CD4-positive, CD25-positive, alpha-beta regulatory T cell (primary cell): Measurements from ENCODE around the gene F11R. TPM values are rescaled to one million over a fixed set of nuclear protein-coding genes. Genes with fewer than 3 reads are reported as not detected.

ENCODE experiments used
- ATAC-seq, 2 donors: fragments of 150-1000 bp; cut with Tn5 transposase; one replicate each; pipeline ENCODE4 v1.10.0; 2021; ENCODE audit warnings: low read depth in 2 of 2, moderate number of reproducible peaks in 2 of 2, moderate library complexity in 1 of 2
- DNase-seq, 3 donors: peaks; one replicate each; pipeline versions ENCODE4 v3.0.0 to v3.0.0-alpha.2; 2012 to 2022; ENCODE audit warnings: mixed read lengths in 1 of 3
- H3K27ac ChIP-seq: one replicate; pipeline ENCODE4 v1.7.0; 2013; ENCODE audit warnings: mild to moderate bottlenecking, low read length; ENCODE audit not compliant: insufficient read depth, poor library complexity, severe bottlenecking
- H3K27me3 ChIP-seq: one replicate; pipeline ENCODE4 v1.7.0; 2013; ENCODE audit warnings: low read length; ENCODE audit not compliant: control insufficient read depth, insufficient read depth
- H3K36me3 ChIP-seq: one replicate; pipeline ENCODE4 v1.7.0; 2013; ENCODE audit warnings: mild to moderate bottlenecking, low read length, moderate library complexity; ENCODE audit not compliant: control insufficient read depth, insufficient read depth
- H3K4me1 ChIP-seq: 2 replicates; pipeline ENCODE4 v1.7.0; 2013; ENCODE audit warnings: mild to moderate bottlenecking, low read length; ENCODE audit not compliant: insufficient read depth, control insufficient read depth, poor library complexity, severe bottlenecking
- H3K4me3 ChIP-seq: one replicate; pipeline ENCODE4 v1.7.0; 2013; ENCODE audit warnings: low read depth, mild to moderate bottlenecking, low read length, moderate library complexity
- H3K9me3 ChIP-seq, 2 experiments: 1 replicate in 1 of 2; 2 replicates in 1 of 2; pipeline ENCODE4 v1.7.0; 2013; ENCODE audit warnings: low read length in 2 of 2, mild to moderate bottlenecking in 1 of 2, moderate library complexity in 1 of 2; ENCODE audit not compliant: control insufficient read depth in 2 of 2
- H3K27ac Mint-ChIP-seq, 3 donors: one replicate each; pipeline ENCODE4 v1.8.0; 2020 to 2022; ENCODE audit warnings: mild to moderate bottlenecking in 3 of 3, mixed read lengths in 3 of 3, moderate library complexity in 2 of 3
- H3K27me3 Mint-ChIP-seq: one replicate; pipeline ENCODE4 v1.8.0; 2022; ENCODE audit warnings: mild to moderate bottlenecking, mixed read lengths
- H3K36me3 Mint-ChIP-seq: one replicate; pipeline ENCODE4 v1.8.0; 2020; ENCODE audit warnings: mixed read lengths
- H3K4me1 Mint-ChIP-seq, 4 donors: one replicate each; pipeline ENCODE4 v1.8.0; 2020 to 2022; ENCODE audit warnings: mixed read lengths in 4 of 4, mild to moderate bottlenecking in 1 of 4
- H3K4me3 Mint-ChIP-seq, 4 donors: one replicate each; pipeline ENCODE4 v1.8.0; 2020 to 2022; ENCODE audit warnings: mild to moderate bottlenecking in 4 of 4, mixed read lengths in 4 of 4, moderate library complexity in 3 of 4
- H3K9me3 Mint-ChIP-seq, 7 donors: one replicate each; pipeline ENCODE4 v1.8.0; 2020 to 2022; ENCODE audit warnings: mixed read lengths in 7 of 7, mild to moderate bottlenecking in 3 of 7, moderate library complexity in 2 of 7
- polyA plus RNA-seq, 4 donors: library from polyadenylated mRNA; unstranded; fragments of 300-500 nt; fragmentation: Illumina TruSeq; gene quantifications; one replicate each; pipeline ENCODE4 v1.2.3, GENCODE V29; 2021
- total RNA-seq: library from RNA; stranded (reverse); gene quantifications from one replicate; pipeline ENCODE4 v1.2.3, GENCODE V29; 2022

F11R gene
- total and polyA plus RNA-seq, 5 donors from 2014 or later: 6.3 to 18.4 (median 9.2) TPM

- no peaks in the 10 kb centered on the region for H3K36me3 ChIP-seq
- H3K4me3 ChIP-seq: no peak overlapping the region
- H3K4me3 Mint-ChIP-seq: no peak overlapping the region
- H3K9me3 Mint-ChIP-seq: peaks cover 0 to 2% (median 0%) of the 10 kb centered on the region in 7 donors
- no peaks in the 10 kb centered on the region for H3K36me3 Mint-ChIP-seq
- peaks cover 5% of the 10 kb centered on the region for H3K4me1 ChIP-seq
- DNase-seq: no peak
- ATAC-seq: no peak
- H3K27ac ChIP-seq: no peak overlapping the region
- H3K27ac Mint-ChIP-seq: no peak overlapping the region
- H3K9me3 ChIP-seq: no peaks in the 10 kb centered on the region
- H3K27me3 Mint-ChIP-seq: peaks cover 51% of the 10 kb centered on the region
- peaks cover 0 to 11% (median 0%) of the 10 kb centered on the region in 4 donors for H3K4me1 Mint-ChIP-seq
- peaks cover 17% of the 10 kb centered on the region for H3K27me3 ChIP-seq
These were observed 42.4 kb downstream of the F11R start for GRCh38 chr1:160978510-160978927.

GRCh38 chr1:160975026-160975425, 45.9 kb downstream of the F11R start:
- no peaks in the 10 kb centered on the region for H3K9me3 ChIP-seq
- H3K36me3 Mint-ChIP-seq: no peaks in the 10 kb centered on the region
- H3K27ac Mint-ChIP-seq: no peak overlapping the region
- H3K27me3 Mint-ChIP-seq: peaks cover 43% of the 10 kb centered on the region
- H3K4me1 Mint-ChIP-seq: peaks cover 0 to 7% (median 0%) of the 10 kb centered on the region in 4 donors
- no peak overlapping the region for H3K4me3 Mint-ChIP-seq
- H3K4me3 ChIP-seq: no peak overlapping the region
- H3K27me3 ChIP-seq: peaks cover 6% of the 10 kb centered on the region
- peaks cover 0 to 2% (median 0%) of the 10 kb centered on the region in 7 donors for H3K9me3 Mint-ChIP-seq
- H3K36me3 ChIP-seq: no peaks in the 10 kb centered on the region
- no peaks in the 10 kb centered on the region for H3K4me1 ChIP-seq
- no peak overlapping the region for H3K27ac ChIP-seq
- ATAC-seq (no peak), DNase-seq (no peak)

- Mint-ChIP-seq H3K27me3 (peaks cover 32% of the 10 kb centered on the region), H3K4me3 (no peak overlapping the region), H3K27ac (no peak overlapping the region), H3K36me3 (no peaks in the 10 kb centered on the region), H3K9me3 (peaks cover 0 to 2% (median 0%) of the 10 kb centered on the region in 7 donors), H3K4me1 (peaks cover 0 to 7% (median 0%) of the 10 kb centered on the region in 4 donors)
- H3K36me3 ChIP-seq: no peaks in the 10 kb centered on the region
- no peak for DNase-seq
- H3K27me3 ChIP-seq: peaks cover 6% of the 10 kb centered on the region
- no peaks in the 10 kb centered on the region for H3K4me1 ChIP-seq
- no peak for ATAC-seq
- no peaks in the 10 kb centered on the region for H3K9me3 ChIP-seq
- no peak overlapping the region for H3K27ac ChIP-seq
- H3K4me3 ChIP-seq: no peak overlapping the region
These were observed 47.5 kb downstream of the F11R start for GRCh38 chr1:160973491-160973890.

GRCh38 chr1:160972939-160973338, 48.0 kb downstream of the F11R start:
- DNase-seq: no peak
- H3K27me3 Mint-ChIP-seq: peaks cover 32% of the 10 kb centered on the region
- Histone ChIP-seq H3K27ac (no peak overlapping the region), H3K9me3 (no peaks in the 10 kb centered on the region), H3K4me3 (no peak overlapping the region), H3K36me3 (no peaks in the 10 kb centered on the region), H3K27me3 (peaks cover 6% of the 10 kb centered on the region), H3K4me1 (no peaks in the 10 kb centered on the region)
- peaks cover 0 to 2% (median 0%) of the 10 kb centered on the region in 7 donors for H3K9me3 Mint-ChIP-seq
- no peak overlapping the region for H3K27ac Mint-ChIP-seq
- ATAC-seq: no peak
- H3K36me3 Mint-ChIP-seq: no peaks in the 10 kb centered on the region
- H3K4me1 Mint-ChIP-seq: peaks cover 0 to 7% (median 0%) of the 10 kb centered on the region in 4 donors
- H3K4me3 Mint-ChIP-seq: no peak overlapping the region

- H3K4me3 Mint-ChIP-seq: no peak overlapping the region
- peaks cover 28% of the 10 kb centered on the region for H3K27me3 Mint-ChIP-seq
- Histone ChIP-seq H3K4me3 (no peak overlapping the region), H3K27me3 (peaks cover 6% of the 10 kb centered on the region), H3K4me1 (no peaks in the 10 kb centered on the region), H3K9me3 (no peaks in the 10 kb centered on the region), H3K36me3 (no peaks in the 10 kb centered on the region), H3K27ac (no peak overlapping the region)
- peaks cover 0 to 7% (median 0%) of the 10 kb centered on the region in 4 donors for H3K4me1 Mint-ChIP-seq
- peak; percentile 18 to 34 for ATAC-seq
- H3K27ac Mint-ChIP-seq: no peak overlapping the region
- H3K9me3 Mint-ChIP-seq: no peaks in the 10 kb centered on the region
- DNase-seq: peak in 1 of 3 donors; percentile 12
- no peaks in the 10 kb centered on the region for H3K36me3 Mint-ChIP-seq
These were observed 49.3 kb downstream of the F11R start for GRCh38 chr1:160971618-160972056.

GRCh38 chr1:160963521-160963920, 57.4 kb downstream of the F11R start:
- H3K27me3 ChIP-seq: peaks cover 2% of the 10 kb centered on the region
- peaks cover 0 to 2% (median 0%) of the 10 kb centered on the region in 7 donors for H3K9me3 Mint-ChIP-seq
- ATAC-seq (no peak), DNase-seq (no peak)
- no peaks in the 10 kb centered on the region for H3K36me3 ChIP-seq
- no peaks in the 10 kb centered on the region for H3K4me1 Mint-ChIP-seq
- no peak overlapping the region for H3K27ac Mint-ChIP-seq
- no peak overlapping the region for H3K27ac ChIP-seq
- no peaks in the 10 kb centered on the region for H3K4me1 ChIP-seq
- no peaks in the 10 kb centered on the region for H3K36me3 Mint-ChIP-seq
- peaks cover 17% of the 10 kb centered on the region for H3K27me3 Mint-ChIP-seq
- no peak overlapping the region for H3K4me3 ChIP-seq
- no peaks in the 10 kb centered on the region for H3K9me3 ChIP-seq
- H3K4me3 Mint-ChIP-seq: no peak overlapping the region

GRCh38 chr1:160961419-160961818, 59.5 kb downstream of the F11R start:
- no peak overlapping the region for H3K4me3 ChIP-seq
- H3K4me1 Mint-ChIP-seq: no peaks in the 10 kb centered on the region
- no peaks in the 10 kb centered on the region for H3K36me3 ChIP-seq
- H3K36me3 Mint-ChIP-seq: no peaks in the 10 kb centered on the region
- no peak for ATAC-seq
- H3K4me3 Mint-ChIP-seq: no peak overlapping the region
- H3K9me3 Mint-ChIP-seq: peaks cover 0 to 2% (median 0%) of the 10 kb centered on the region in 7 donors
- DNase-seq: no peak
- H3K27ac ChIP-seq: no peak overlapping the region
- H3K27me3 Mint-ChIP-seq: peaks cover 24% of the 10 kb centered on the region
- H3K9me3 ChIP-seq: no peaks in the 10 kb centered on the region
- peaks cover 2% of the 10 kb centered on the region for H3K27me3 ChIP-seq
- no peak overlapping the region for H3K27ac Mint-ChIP-seq
- H3K4me1 ChIP-seq: no peaks in the 10 kb centered on the region

- peaks cover 3% of the 10 kb centered on the region for H3K4me1 ChIP-seq
- peaks cover 2% of the 10 kb centered on the region for H3K27me3 ChIP-seq
- no peak overlapping the region for H3K27ac Mint-ChIP-seq
- DNase-seq (no peak), ATAC-seq (no peak)
- H3K4me1 Mint-ChIP-seq: peaks cover 4 to 6% (median 6%) of the 10 kb centered on the region in 4 donors
- H3K9me3 Mint-ChIP-seq: no peaks in the 10 kb centered on the region
- no peaks in the 10 kb centered on the region for H3K36me3 ChIP-seq
- peaks cover 18% of the 10 kb centered on the region for H3K27me3 Mint-ChIP-seq
- no peak overlapping the region for H3K27ac ChIP-seq
- no peaks in the 10 kb centered on the region for H3K36me3 Mint-ChIP-seq
- no peaks in the 10 kb centered on the region for H3K9me3 ChIP-seq
- no peak overlapping the region for H3K4me3 Mint-ChIP-seq
- H3K4me3 ChIP-seq: no peak overlapping the region
These were observed 64.0 kb downstream of the F11R start for GRCh38 chr1:160956966-160957365.
